MM.1S (cell line): ENCODE data around the gene FAM120AOS.
"Not testable (repeated sequence)": the region's sequence is repeated elsewhere in the genome, so short reads cannot be mapped to it uniquely, and the experiment has no call there.

Experiments
- DNase-seq: peaks from one replicate; pipeline ENCODE4 v3.0.0-alpha.2; 2015
- H2AFZ ChIP-seq: fragments of 300-600 bp; sonication (generic); 2 replicates; pipeline ENCODE4 v1.6.0; 2016; ENCODE audit warnings: antibody characterized with exemption, low read length
- H3F3A ChIP-seq: fragments of 300-600 bp; sonication (generic); 2 replicates; pipeline ENCODE4 v1.6.1; 2016; ENCODE audit warnings: mild to moderate bottlenecking, antibody characterized with exemption, low read length, moderate library complexity, mixed read lengths; ENCODE audit not compliant: insufficient read depth
- H3K27ac ChIP-seq: fragments of 300-600 bp; sonication (generic); 2 replicates; pipeline ENCODE4 v1.5.1; 2016; ENCODE audit warnings: mild to moderate bottlenecking, low read length
- H3K27me3 ChIP-seq: fragments of 300-600 bp; sonication (generic); replicated peaks from 2 replicates; pipeline ENCODE4 v1.6.0; 2016; ENCODE audit warnings: low read length; ENCODE audit not compliant: insufficient read depth
- H3K36me3 ChIP-seq: fragments of 300-600 bp; sonication (generic); replicated peaks from 2 replicates; pipeline ENCODE4 v1.6.1; 2016; ENCODE audit warnings: mild to moderate bottlenecking, low read length, mixed read lengths; ENCODE audit not compliant: insufficient read depth
- H3K4me1 ChIP-seq: fragments of 300-600 bp; sonication (generic); 2 replicates; pipeline ENCODE4 v1.6.1; 2016; ENCODE audit warnings: low read length, mixed read lengths
- H3K4me2 ChIP-seq: fragments of 300-600 bp; sonication (generic); 2 replicates; pipeline ENCODE4 v1.6.0; 2016; ENCODE audit warnings: low read depth, low read length
- H3K4me3 ChIP-seq: fragments of 300-600 bp; sonication (generic); 2 replicates; pipeline ENCODE4 v1.5.1; 2016; ENCODE audit warnings: low read length, mixed read lengths
- H3K79me2 ChIP-seq: fragments of 300-600 bp; sonication (generic); 2 replicates; pipeline ENCODE4 v1.6.1; 2016; ENCODE audit warnings: mixed run types, low read length, mixed read lengths
- H3K9ac ChIP-seq: fragments of 300-600 bp; sonication (generic); 2 replicates; pipeline ENCODE4 v1.6.1; 2016; ENCODE audit warnings: low read length, mixed read lengths
- H3K9me2 ChIP-seq: fragments of 300-600 bp; sonication (generic); replicated peaks from 2 replicates; pipeline ENCODE4 v1.6.1; 2016; ENCODE audit warnings: mild to moderate bottlenecking, low read length, mixed read lengths; ENCODE audit not compliant: insufficient read depth
- H3K9me3 ChIP-seq: fragments of 300-600 bp; sonication (generic); replicated peaks from 2 replicates; pipeline ENCODE4 v1.6.1; 2016; ENCODE audit warnings: mild to moderate bottlenecking, low read length, mixed read lengths; ENCODE audit not compliant: insufficient read depth
- H4K20me1 ChIP-seq: fragments of 300-600 bp; sonication (generic); 2 replicates; pipeline ENCODE4 v1.6.1; 2016; ENCODE audit warnings: mild to moderate bottlenecking, low read length, moderate library complexity, mixed read lengths; ENCODE audit not compliant: insufficient read depth
- EZH2 ChIP-seq: fragments of 300-600 bp; sonication (generic); optimal IDR thresholded peaks from 2 replicates; pipeline ENCODE3; 2017; ENCODE audit warnings: low read depth, mild to moderate bottlenecking, antibody characterized with exemption, low read length, mixed read lengths
- EZH2phosphoT487 ChIP-seq: fragments of 300-600 bp; sonication (generic); IDR thresholded peaks from 2 replicates; pipeline ENCODE4 v1.6.1; 2018; ENCODE audit warnings: antibody characterized with exemption, low read length
- TF ChIP-seq, protein P1 (sequence below): fragments of 300-600 bp; sonication (generic); IDR thresholded peaks from 2 replicates; pipeline ENCODE4 v1.5.1; 2016; ENCODE audit warnings: antibody characterized with exemption, low read length, mixed read lengths

The FAM120AOS gene

DNA sequence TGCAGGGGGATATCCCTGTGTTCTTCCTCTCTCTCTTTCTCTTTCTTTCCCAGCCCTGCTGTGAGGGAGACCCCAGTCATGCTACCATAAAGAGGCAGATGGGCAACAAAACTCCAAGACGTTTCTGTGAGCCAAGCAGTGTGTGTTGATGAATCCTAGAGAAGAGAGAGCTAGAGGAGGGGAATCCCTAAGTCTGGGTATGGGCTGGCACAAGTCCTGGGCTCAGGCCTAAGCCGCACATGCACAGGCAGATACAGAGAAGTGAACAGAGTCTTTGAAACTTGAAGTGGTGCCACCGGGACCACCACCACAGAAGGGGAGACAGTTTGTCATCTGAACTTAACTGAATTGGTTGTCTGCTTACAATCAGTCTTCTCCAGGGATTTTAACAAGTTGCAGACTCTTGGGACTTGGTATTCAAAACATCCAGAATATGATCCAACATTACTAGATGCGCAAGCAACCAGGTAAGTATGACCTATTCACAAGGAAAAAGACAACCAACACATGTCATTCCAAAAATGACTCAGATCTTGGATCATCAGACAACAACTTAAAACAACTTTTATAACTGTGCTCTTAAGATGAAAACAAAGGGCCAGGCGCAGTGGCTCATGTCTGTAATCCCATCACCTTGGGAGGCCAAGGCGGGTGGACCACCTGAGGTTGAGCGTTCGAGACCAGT lies 12.3 kb downstream of the FAM120AOS start:
- Histone ChIP-seq H3K4me1 (no peaks in the 10 kb centered on the region), H3K79me2 (no peaks in the 10 kb centered on the region), H3K4me2 (no peak overlapping the region), H3K9me3 (no peaks in the 10 kb centered on the region), H4K20me1 (no peaks in the 10 kb centered on the region), H3K36me3 (no peaks in the 10 kb centered on the region), H3K27me3 (no peaks in the 10 kb centered on the region), H3K27ac (no peak overlapping the region), H3K9ac (no peak overlapping the region), H3K9me2 (no peaks in the 10 kb centered on the region), H3F3A (no peaks in the 10 kb centered on the region), H3K4me3 (no peak overlapping the region), H2AFZ (no peak overlapping the region)
- no peak for DNase-seq
- TF ChIP-seq, protein P1, sequence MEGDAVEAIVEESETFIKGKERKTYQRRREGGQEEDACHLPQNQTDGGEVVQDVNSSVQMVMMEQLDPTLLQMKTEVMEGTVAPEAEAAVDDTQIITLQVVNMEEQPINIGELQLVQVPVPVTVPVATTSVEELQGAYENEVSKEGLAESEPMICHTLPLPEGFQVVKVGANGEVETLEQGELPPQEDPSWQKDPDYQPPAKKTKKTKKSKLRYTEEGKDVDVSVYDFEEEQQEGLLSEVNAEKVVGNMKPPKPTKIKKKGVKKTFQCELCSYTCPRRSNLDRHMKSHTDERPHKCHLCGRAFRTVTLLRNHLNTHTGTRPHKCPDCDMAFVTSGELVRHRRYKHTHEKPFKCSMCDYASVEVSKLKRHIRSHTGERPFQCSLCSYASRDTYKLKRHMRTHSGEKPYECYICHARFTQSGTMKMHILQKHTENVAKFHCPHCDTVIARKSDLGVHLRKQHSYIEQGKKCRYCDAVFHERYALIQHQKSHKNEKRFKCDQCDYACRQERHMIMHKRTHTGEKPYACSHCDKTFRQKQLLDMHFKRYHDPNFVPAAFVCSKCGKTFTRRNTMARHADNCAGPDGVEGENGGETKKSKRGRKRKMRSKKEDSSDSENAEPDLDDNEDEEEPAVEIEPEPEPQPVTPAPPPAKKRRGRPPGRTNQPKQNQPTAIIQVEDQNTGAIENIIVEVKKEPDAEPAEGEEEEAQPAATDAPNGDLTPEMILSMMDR: no peak
- no peak for TF ChIP-seq EZH2phosphoT487
- TF ChIP-seq EZH2: no peak

GRCh38 chr9:93439301-93439700 lies 14.1 kb downstream of the FAM120AOS start:
- not testable (repeated sequence) for H3K4me1 ChIP-seq, H3K36me3 ChIP-seq, H3K27me3 ChIP-seq, H3K4me3 ChIP-seq, H3K9me2 ChIP-seq, H3K9me3 ChIP-seq, H3K4me2 ChIP-seq, H2AFZ ChIP-seq, H3K79me2 ChIP-seq, H3F3A ChIP-seq, H3K9ac ChIP-seq, DNase-seq, H4K20me1 ChIP-seq, H3K27ac ChIP-seq

DNA sequence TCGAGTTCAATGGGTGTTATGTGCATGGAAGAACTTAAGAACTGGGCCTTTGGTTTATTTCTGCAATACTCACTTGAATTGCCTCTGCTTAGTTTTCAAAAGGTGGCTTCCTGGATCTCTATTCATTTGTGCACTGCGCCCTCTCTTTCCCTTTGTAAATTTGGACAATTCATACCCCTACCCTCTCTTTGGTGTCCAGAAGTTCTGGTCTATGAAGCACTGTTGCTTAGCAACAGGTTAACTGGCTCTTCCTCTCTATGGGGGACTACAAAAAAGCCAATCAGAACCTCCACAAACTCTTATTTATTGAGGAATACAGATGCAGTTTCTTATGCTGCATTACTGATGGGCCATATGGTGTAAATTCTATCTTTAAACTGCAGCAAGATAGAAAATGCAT lies 15.4 kb downstream of the FAM120AOS start:
- Histone ChIP-seq H3K36me3 (no peaks in the 10 kb centered on the region), H3K4me3 (no peak overlapping the region), H3K4me2 (no peak overlapping the region), H2AFZ (no peak overlapping the region), H3K9ac (no peak overlapping the region), H4K20me1 (no peaks in the 10 kb centered on the region), H3K9me2 (no peaks in the 10 kb centered on the region), H3K27ac (no peak overlapping the region), H3K27me3 (no peaks in the 10 kb centered on the region), H3K9me3 (no peaks in the 10 kb centered on the region), H3K79me2 (no peaks in the 10 kb centered on the region), H3K4me1 (no peaks in the 10 kb centered on the region), H3F3A (no peaks in the 10 kb centered on the region)
- TF ChIP-seq EZH2phosphoT487: no peak
- no peak for TF ChIP-seq EZH2
- TF ChIP-seq, protein P1: no peak
- no peak for DNase-seq

DNA sequence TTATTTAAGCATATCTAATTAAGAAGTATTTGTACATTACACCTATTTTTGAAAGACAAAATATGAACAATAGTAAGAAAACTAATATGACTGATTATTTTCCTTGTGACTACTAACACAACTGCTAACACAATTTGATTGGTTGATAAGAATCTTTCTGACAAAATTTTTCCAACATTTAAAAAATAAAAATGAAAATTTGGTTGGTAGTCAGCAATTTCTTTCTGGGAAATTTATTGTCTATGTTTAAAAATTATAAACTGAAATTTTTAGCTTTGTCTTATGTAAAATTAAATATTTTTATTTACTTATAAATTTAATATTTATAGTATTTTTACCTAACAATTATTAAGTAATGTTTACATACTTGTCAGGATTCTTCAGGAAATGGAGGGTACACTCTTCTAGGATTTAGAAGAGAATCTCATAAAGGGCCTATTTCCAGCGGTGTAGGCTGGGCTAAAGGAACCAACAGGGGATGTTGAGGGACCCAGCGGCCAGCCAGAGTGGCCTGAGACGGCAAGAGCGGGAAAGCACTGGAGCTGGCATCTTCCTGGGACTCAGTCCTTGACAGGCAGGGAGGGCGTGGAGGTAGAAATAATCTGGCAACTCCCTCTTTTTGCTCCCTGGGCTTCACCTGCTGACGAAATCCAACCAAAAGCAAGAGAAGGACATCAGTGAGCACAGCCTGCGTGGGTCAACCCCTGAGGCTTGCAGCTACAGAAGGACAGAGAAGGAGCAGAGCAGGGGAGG lies 16.6 kb downstream of the FAM120AOS start:
- H2AFZ ChIP-seq: no peak overlapping the region
- H3K27ac ChIP-seq: no peak overlapping the region
- no peaks in the 10 kb centered on the region for H3K27me3 ChIP-seq
- H3K4me1 ChIP-seq: no peaks in the 10 kb centered on the region
- no peaks in the 10 kb centered on the region for H3K79me2 ChIP-seq
- no peak overlapping the region for H3K4me3 ChIP-seq
- no peaks in the 10 kb centered on the region for H3K36me3 ChIP-seq
- TF ChIP-seq EZH2 (no peak), EZH2phosphoT487 (no peak)
- TF ChIP-seq, protein P1: no peak
- no peak overlapping the region for H3K9ac ChIP-seq
- no peaks in the 10 kb centered on the region for H3K9me2 ChIP-seq
- DNase-seq: no peak
- no peaks in the 10 kb centered on the region for H3K9me3 ChIP-seq
- H3K4me2 ChIP-seq: no peak overlapping the region
- no peaks in the 10 kb centered on the region for H4K20me1 ChIP-seq
- no peaks in the 10 kb centered on the region for H3F3A ChIP-seq
